Psoas muscle (tissue), 8 donors: ENCODE measurements around the gene PC. TPM values are rescaled to one million over a fixed set of nuclear protein-coding genes. Genes with fewer than 3 reads are reported as not detected.
"Not testable (repeated sequence)": the region's sequence is repeated elsewhere in the genome, so short reads cannot be mapped to it uniquely, and the experiment has no call there.

Experiments used
- ATAC-seq, 4 donors: fragments of 200-7000 bp; cut with Tn5 transposase; one replicate each; pipeline ENCODE4 v1.9.1; 2020; ENCODE audit warnings: moderate library complexity in 3 of 4, mild to moderate bottlenecking in 2 of 4
- DNase-seq, 2 donors: peaks; one replicate each; pipeline ENCODE4 v3.0.0-alpha.2; 2020
- H3K27ac ChIP-seq: fragments of 200-600 bp; one replicate; pipeline ENCODE4 v1.8.0; 2022
- H3K27me3 ChIP-seq, 3 donors: fragments of 200-600 bp in 1 of 3; one replicate each; pipeline versions ENCODE4 v1.6.1 to v1.8.0; 2013 to 2022; ENCODE audit warnings: low read length in 2 of 3, mild to moderate bottlenecking in 2 of 3, moderate library complexity in 1 of 3; ENCODE audit not compliant: insufficient read depth in 3 of 3
- H3K36me3 ChIP-seq, 2 donors: fragments of 200-600 bp in 1 of 2; one replicate each; pipeline versions ENCODE4 v1.6.1 to v1.8.0; 2013 to 2022; ENCODE audit warnings: low read depth in 1 of 2, mild to moderate bottlenecking in 1 of 2, moderate library complexity in 1 of 2; ENCODE audit not compliant: insufficient read depth in 1 of 2
- H3K4me1 ChIP-seq: fragments of 200-600 bp; one replicate; pipeline ENCODE4 v1.8.0; 2022
- H3K4me3 ChIP-seq: fragments of 200-600 bp; one replicate; pipeline ENCODE4 v1.8.0; 2022; ENCODE audit warnings: mild to moderate bottlenecking
- H3K9me3 ChIP-seq: fragments of 200-600 bp; one replicate; pipeline ENCODE4 v1.8.0; 2022
- CTCF ChIP-seq: fragments of 200-600 bp; IDR thresholded peaks from one replicate; pipeline ENCODE4 v1.8.0; 2022; ENCODE audit warnings: antibody characterized with exemption
- WGBS, 3 donors: extraction: QIAGEN DNeasy Blood & Tissue Kit; methylation state at CpG; one replicate each; pipeline versions ENCODE4 v1.1.6 to v1.1.7; 2013; 5-methylcytosine and 5-hydroxymethylcytosine counted together
- intact Hi-C, 2 donors: fragments of 100-400 bp; cut with DNase I; formaldehyde crosslinking; loops; one replicate each; pipeline versions ENCODE4 v1.11.0 to v1.14.2; 2022
- polyA plus RNA-seq, 3 donors: library from polyadenylated mRNA; stranded (reverse); fragments of 200-250 nt; gene quantifications; one replicate each; pipeline ENCODE4 v1.2.3, GENCODE V29; 2013
- total RNA-seq, 4 donors: library from RNA; stranded (reverse); fragmentation: NEBNext Ultra II Directional in 2 of 4; extraction: Animal tissue kit (Norgen Biotek cat#: 25700) in 2 of 4; gene quantifications; one replicate each; pipeline versions ENCODE4 v1.2.1 to v1.2.4, GENCODE V29; 2021 to 2023
- donor health status: healthy with polysubstance abuse.
- donor health status: DM: no; HTN: no; CAD: no; lungs with moderate emphysema.
- donor health status: Bipolar disorder and iron deficiency.
- donor health status: healthy.
- donor health status: DM: yes; HTN: yes; CAD: no.
- donor health status: DM: no; HTN: no; CAD: no.
- donor health status: DM: no; HTN: no; CAD: no.
- donor health status: DM: yes; HTN: yes; CAD: no.

The PC gene
- total and polyA plus RNA-seq, 7 donors = 11.1 to 48.8 (median 18.3) TPM

- Histone ChIP-seq H3K4me3 (no peak overlapping the region), H3K36me3 (peaks cover 4 to 15% of the 10 kb centered on the region in 2 donors)
- WGBS, 3 donors = 77 to 87% (median 85%) methylated on average over 4 of the region's 4 CpGs
Measured at GRCh38 chr11:66840317-66841091, 117.7 kb downstream of the PC start.

GRCh38 chr11:66835768-66836405 lies 122.3 kb downstream of the PC start:
- TF ChIP-seq CTCF = no peak
- H3K27ac ChIP-seq = no peak overlapping the region
- H3K27me3 ChIP-seq = no peaks in the 10 kb centered on the region
- intact Hi-C loops = loop anchor here (2.0 kb wide), 2 partner anchors 143 to 427 kb away; no protein-coding TSS in a partner anchor
- ATAC-seq = no peak
- peaks cover 0 to 5% of the 10 kb centered on the region in 2 donors for H3K36me3 ChIP-seq
- WGBS, 3 donors = 82 to 86% (median 85%) methylated on average over 12 of the region's 12 CpGs
- no peak overlapping the region for H3K4me3 ChIP-seq
- no peaks in the 10 kb centered on the region for H3K4me1 ChIP-seq
- DNase-seq = no peak
- no peaks in the 10 kb centered on the region for H3K9me3 ChIP-seq

More at GRCh38 chr11:66840317-66841091, 117.7 kb downstream of the PC start:
- TF ChIP-seq CTCF = no peak
- ATAC-seq (no peak), DNase-seq (peak in 1 of 2 donors; percentile 6)
- H3K4me1 ChIP-seq = peaks cover 22% of the 10 kb centered on the region
- intact Hi-C loops = no loop called here
- H3K27ac ChIP-seq = no peak overlapping the region
- H3K9me3 ChIP-seq = no peaks in the 10 kb centered on the region
- no peaks in the 10 kb centered on the region for H3K27me3 ChIP-seq

- WGBS, 3 donors = 77 to 89% (median 82%) methylated on average over 5 of the region's 5 CpGs
- no peaks in the 10 kb centered on the region for H3K4me1 ChIP-seq
- H3K27me3 ChIP-seq = no peaks in the 10 kb centered on the region
- ATAC-seq (no peak), DNase-seq (no peak)
- no peak overlapping the region for H3K27ac ChIP-seq
- no peak for TF ChIP-seq CTCF
- peaks cover 0 to 5% of the 10 kb centered on the region in 2 donors for H3K36me3 ChIP-seq
- H3K4me3 ChIP-seq = no peak overlapping the region
- H3K9me3 ChIP-seq = no peaks in the 10 kb centered on the region
- intact Hi-C loops = loop anchor here (1.0 to 5.0 kb wide), 6 partner anchors 141 to 428 kb away; partner anchors contain the start of genes CCDC87 (in 1 of the 2) and CCS (in 1 of the 2)
Measured at GRCh38 chr11:66834943-66835342, 123.2 kb downstream of the PC start.

GRCh38 chr11:66834539-66834845 lies 123.7 kb downstream of the PC start:
- Histone ChIP-seq H3K4me3 (no peak overlapping the region), H3K9me3 (no peaks in the 10 kb centered on the region), H3K27me3 (no peaks in the 10 kb centered on the region), H3K36me3 (peaks cover 0 to 5% of the 10 kb centered on the region in 2 donors), H3K4me1 (no peaks in the 10 kb centered on the region), H3K27ac (no peak overlapping the region)
- intact Hi-C loops = loop anchor here (1.0 to 5.0 kb wide), 6 partner anchors 140 to 427 kb away; partner anchors contain the start of genes CCDC87 (in 1 of the 2) and CCS (in 1 of the 2)
- ATAC-seq (peak in 1 of 4 donors; percentile 28), DNase-seq (no peak)
- WGBS, 3 donors = 59 to 67% (median 62%) methylated on average over 4 of the region's 4 CpGs
- TF ChIP-seq CTCF = no peak

GRCh38 chr11:66824573-66824972 lies 133.6 kb downstream of the PC start:
- WGBS, 3 donors = 96 to 98% (median 97%) methylated on average over 3 of the region's 4 CpGs
- H3K36me3 ChIP-seq, intact Hi-C loops, H3K4me1 ChIP-seq, ATAC-seq, H3K27ac ChIP-seq, H3K4me3 ChIP-seq, H3K27me3 ChIP-seq, H3K9me3 ChIP-seq, DNase-seq: not testable (repeated sequence)
